Retinal pigment epithelial cell (primary cell): ENCODE data around the gene DNASE2B.

ENCODE experiments used
- DNase-seq: peaks from one replicate; pipeline ENCODE4 v3.0.0-alpha.2; 2010; ENCODE audit warnings: low read depth
- H3K4me3 ChIP-seq: 2 replicates; pipeline ENCODE4 v1.5.1; 2011; ENCODE audit warnings: mild to moderate bottlenecking, low read length, control low read depth, moderate library complexity
- CTCF ChIP-seq: conservative IDR thresholded peaks from 2 replicates; pipeline ENCODE4 v1.5.1; 2011; ENCODE audit warnings: low read depth, low read length, control low read depth, inconsistent platforms

DNASE2B gene

GRCh38 chr1:84373436-84374141 is 24.7 kb upstream of the DNASE2B start:
- no peak for TF ChIP-seq CTCF
- no peak for DNase-seq
- H3K4me3 ChIP-seq, result no peak overlapping the region

- H3K4me3 ChIP-seq, result no peak overlapping the region
- no peak for DNase-seq
- TF ChIP-seq CTCF, result no peak
Observed at GRCh38 chr1:84374991-84375696, 23.1 kb upstream of the DNASE2B start.

GRCh38 chr1:84376000-84376910 is 22.0 kb upstream of the DNASE2B start:
- TF ChIP-seq CTCF, result no peak
- no peak overlapping the region for H3K4me3 ChIP-seq
- DNase-seq, result no peak

- no peak overlapping the region for H3K4me3 ChIP-seq
- DNase-seq, result peak; percentile 92
- TF ChIP-seq CTCF, result no peak
Observed at GRCh38 chr1:84377480-84378095, 20.7 kb upstream of the DNASE2B start.

GRCh38 chr1:84379138-84379916 is 19.0 kb upstream of the DNASE2B start:
- DNase-seq, result peak; percentile 75
- TF ChIP-seq CTCF, result no peak
- H3K4me3 ChIP-seq, result no peak overlapping the region

GRCh38 chr1:84379917-84380180 is 18.4 kb upstream of the DNASE2B start:
- H3K4me3 ChIP-seq, result no peak overlapping the region
- no peak for TF ChIP-seq CTCF
- peak; percentile 52 for DNase-seq
